Germinal center (tissue), 1 donor: ENCODE data around the gene NXPH2.

Experiments used
- DNase-seq: peaks from one replicate; pipeline ENCODE4 v3.0.0; 2012; ENCODE audit warnings: mixed read lengths, low spot score

NXPH2 gene

DNA sequence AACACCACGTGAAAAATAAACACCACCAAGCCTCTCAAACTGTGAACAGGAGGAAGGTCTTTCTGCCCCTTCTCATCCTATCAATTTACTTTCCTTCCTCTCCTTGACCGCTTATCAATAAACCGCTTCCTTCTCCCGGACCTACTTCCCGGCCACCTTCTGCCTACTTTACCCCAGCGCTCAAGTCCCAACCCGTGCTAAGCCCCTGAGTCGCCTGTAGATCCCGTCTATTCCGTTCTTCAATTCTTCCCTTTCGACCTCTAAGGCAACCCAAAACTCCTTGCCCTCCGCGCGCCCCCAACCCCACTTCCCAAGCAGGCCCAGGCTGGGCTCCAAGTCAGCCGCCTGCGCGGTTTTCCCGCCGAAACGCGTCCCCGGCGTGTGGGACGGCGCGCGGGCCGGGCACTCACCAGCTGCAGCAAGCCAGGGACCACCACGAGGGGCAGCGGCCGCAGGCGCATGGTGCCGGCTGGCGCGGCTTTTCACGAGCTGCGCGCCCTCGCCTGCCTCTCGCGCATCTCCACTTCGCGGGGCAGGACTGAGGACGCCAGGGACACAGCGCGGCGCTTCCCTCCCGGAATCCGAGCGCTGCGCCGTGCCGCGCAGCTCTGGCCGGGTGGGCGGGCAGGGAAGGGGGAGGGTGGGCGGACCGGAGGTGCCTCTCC, at the start of gene NXPH2:
NXPH2 (minus strand) TSS at position 610 of the 665 bp plus-strand sequence; CDS start at position 461, 149 bp downstream.
- DNase-seq = no peak

DNA sequence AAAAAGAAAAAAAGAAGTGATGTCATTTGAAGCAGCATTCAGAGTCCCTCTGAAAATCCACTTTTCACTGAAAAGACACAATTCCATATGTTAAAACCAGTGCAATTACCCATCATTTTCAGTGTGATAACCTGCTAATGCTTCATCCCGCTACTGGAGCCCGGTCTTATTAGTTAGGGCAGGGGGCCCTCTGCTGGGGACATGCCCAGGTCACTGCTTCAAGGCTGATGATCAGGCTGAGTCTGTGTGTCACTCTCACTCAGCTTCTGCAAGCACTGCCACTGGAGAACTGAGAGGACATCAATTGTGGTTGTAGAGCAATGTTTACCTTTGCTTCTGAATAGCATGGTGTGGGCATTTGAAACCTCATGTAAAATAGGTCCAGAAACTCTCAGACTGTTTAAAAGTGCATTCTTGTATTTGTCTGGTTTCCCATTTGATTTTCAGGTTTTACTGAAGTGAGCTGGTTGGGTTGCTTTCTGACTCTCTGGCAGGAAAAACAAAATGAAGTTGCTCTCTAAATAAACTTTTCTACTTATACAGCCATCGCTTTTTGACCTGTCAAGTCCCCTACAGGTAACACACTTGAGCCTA, 49.2 kb upstream of the NXPH2 start:
- DNase-seq = no peak

- peak; percentile 7 for DNase-seq
These were observed 47.4 kb upstream of the NXPH2 start for GRCh38 chr2:138827426-138828054.

- DNase-seq = no peak
These were observed 43.5 kb upstream of the NXPH2 start for GRCh38 chr2:138823666-138824065.

DNA sequence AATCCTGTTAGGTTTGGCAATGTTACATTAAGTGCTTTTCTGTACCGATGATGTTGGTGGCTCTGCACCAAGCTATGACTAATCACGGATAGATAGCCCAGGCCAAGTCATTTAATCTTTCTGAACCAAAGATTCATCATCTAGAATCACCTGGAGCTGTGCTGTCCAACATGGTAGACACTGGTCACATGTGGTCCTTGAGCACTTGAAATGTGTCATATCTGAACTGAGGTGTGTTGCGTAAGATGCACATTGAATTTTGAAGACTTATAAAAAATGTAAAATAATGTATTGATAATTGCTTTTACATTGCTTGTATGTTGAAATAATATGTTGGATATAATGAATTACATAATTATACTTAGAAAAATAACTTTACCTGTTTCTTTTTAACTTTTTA, 39.8 kb upstream of the NXPH2 start:
- no peak for DNase-seq

DNA sequence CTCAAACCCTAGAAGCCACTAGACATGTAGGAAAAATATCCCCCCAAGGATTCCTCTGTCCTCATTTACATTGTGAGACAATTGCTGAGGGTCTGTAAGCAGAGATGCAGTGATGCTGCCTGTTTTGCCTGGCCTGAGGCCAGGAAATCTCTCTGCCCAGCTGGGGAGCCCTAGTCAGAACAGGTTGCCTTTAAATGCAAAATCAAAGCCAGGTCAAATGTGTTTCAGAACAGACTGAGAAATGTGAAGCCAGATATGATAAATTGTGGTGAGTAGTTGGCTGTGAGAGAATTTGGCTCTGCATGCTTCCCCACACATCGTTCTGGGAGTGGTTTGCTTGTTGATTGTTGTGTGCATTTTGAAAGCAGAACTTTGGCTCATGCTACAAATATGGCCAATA, 38.4 kb upstream of the NXPH2 start:
- no peak for DNase-seq

DNA sequence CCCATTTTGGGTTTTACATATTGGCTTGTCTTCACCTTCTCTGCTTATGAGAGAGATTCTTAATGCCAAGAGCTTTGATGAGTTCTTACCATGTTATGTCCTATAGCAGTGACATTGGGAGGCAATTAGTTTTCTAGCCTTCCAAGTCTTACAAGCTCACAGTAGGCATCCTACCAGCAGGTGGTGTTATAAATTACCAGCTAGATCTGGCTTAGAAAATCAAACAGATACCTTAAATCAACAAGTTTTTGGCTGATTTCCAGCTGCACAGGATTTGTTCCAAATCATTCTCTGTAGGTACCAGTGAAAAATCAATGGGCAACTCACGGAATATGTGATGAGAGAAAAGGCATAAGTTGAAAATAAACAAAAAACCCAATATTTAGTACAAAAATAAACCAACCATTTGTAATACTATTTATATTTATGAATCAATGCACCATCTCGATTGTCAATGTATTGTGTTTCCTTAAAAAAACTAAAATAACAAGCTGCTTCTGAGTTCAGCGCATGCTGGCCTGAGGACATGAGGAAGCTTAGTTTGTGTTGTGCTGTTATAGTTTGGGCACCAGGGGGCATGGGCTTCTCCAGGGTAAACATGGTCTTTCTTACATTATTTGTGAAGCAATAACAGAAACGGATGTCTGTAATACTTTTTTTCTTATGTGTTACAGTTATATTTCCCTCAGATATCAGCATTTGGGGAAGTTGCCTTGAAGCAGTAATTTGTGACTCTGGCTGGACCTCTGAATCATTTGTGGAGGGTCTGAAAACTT, 34.1 kb upstream of the NXPH2 start:
- DNase-seq = no peak

- no peak for DNase-seq
These were observed 31.2 kb upstream of the NXPH2 start for GRCh38 chr2:138811431-138811830.

- no peak for DNase-seq
These were observed 14.5 kb upstream of the NXPH2 start for GRCh38 chr2:138794724-138795123.

DNA sequence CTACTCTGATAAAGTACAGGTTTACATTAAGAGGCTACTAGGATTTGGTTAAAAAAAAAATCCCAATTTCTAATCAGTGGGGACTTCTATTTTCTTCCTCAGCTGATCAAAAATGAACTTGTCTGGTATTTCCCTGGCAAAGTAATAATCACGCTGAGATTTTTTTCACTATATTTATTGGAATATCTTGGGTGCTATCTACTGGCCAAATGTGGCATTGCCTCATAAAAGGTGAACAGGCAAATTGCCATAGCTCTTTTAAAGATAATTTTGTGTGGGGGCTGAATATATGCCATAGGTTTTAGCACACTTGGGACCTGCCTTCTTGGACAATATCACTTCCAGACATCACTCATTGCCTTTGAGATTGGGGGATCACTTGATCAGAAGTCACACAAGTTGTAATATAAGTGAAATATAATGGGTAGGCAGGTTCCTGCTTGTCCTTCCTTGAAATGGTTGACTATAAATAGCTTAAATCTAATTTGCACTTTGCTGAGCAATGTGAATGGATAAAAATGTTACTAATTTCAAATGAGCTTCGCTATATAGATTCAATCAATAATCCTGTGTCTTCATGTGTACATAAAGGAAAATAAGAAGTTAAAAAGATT, 7.0 kb upstream of the NXPH2 start:
- no peak for DNase-seq

DNA sequence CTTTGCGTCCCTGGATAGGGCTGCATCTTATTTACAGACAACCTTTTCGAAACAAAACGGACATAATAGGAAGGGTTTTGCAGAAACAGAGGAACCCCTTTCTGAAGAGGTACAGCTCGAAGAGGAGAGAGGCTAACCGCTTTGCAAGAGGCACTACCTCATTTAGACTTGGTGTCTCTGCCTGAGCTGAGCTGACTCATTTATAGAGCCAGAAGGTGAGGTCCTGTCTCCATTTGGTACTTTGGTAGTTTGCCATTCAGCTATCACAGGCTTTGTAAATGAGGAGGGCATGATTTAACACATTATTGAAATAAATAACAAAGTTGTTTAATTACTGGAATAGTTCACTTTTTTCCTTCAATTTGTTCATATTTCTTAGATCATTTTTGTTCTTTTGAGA, 2.2 kb upstream of the NXPH2 start:
- DNase-seq = no peak

GRCh38 chr2:138780908-138781307, 718 bp upstream of the NXPH2 start:
- DNase-seq = no peak

DNA sequence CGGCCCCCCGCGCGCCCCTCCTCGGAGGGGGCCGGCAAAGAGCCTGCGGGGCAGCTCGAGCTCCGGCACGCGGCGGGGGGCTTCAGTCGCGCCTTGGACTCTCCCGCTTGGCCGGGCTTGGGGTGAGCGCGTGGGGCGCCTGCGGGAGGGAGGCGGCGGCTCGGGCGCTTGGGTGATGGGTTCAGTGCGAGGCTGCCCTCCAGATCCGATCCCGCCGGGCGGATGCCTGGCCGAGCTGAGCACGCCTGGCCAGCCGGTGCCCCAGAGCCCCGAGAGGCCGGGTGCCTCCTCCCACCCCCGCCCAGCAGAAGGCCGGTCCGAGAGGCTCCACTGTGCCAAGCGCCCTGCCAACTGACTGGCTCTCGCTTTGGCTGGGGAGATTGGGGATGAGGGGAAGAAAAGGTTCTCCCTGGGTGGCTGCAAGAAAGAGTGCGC, 273 bp upstream of the NXPH2 start:
- DNase-seq = no peak

GRCh38 chr2:138779406-138779780, 797 bp downstream of the NXPH2 start:
- DNase-seq = no peak

GRCh38 chr2:138777996-138778395, 2.2 kb downstream of the NXPH2 start:
- DNase-seq = no peak

- no peak for DNase-seq
These were observed 4.5 kb downstream of the NXPH2 start for GRCh38 chr2:138775736-138776135.

GRCh38 chr2:138771534-138771933, 8.7 kb downstream of the NXPH2 start:
- DNase-seq = no peak

- DNase-seq = no peak
These were observed 13.1 kb downstream of the NXPH2 start for GRCh38 chr2:138767101-138767500.

DNA sequence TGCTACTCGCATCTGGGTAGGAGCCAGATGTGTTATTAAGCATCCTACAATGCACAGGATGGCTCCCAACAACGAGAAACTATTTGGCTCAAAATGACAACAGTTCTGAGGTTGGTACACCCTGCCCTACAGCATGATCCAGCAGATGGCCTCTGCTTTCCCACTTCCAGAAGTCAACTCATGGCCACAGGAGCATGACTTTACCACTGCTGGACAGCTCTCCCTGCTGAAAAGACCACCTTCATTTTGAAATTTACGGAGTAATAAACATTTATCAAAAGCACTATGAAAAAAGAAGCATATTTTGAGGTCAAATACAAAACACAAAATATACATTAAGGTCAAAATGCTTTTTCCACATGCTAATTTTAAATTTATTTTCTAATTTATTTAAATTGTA, 13.7 kb downstream of the NXPH2 start:
- no peak for DNase-seq

DNA sequence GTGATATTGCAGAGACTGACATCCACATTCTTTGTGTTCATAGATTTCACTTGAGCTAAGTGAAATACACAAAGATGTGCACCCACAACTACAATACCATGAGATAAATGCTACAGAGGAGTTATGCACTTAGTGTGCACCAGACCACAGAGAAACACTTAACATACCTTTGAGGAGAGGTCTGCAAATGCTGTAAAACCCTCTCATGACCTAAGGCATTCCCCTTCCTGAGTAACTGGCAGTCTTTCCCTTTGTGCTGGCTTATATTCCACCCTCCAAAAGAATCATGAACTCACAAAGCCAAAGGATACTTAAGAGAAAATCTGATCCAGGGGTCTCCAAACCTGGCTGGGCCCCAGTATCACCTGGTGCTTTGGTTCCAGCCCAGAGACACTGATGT, 16.2 kb downstream of the NXPH2 start:
- DNase-seq = no peak

DNA sequence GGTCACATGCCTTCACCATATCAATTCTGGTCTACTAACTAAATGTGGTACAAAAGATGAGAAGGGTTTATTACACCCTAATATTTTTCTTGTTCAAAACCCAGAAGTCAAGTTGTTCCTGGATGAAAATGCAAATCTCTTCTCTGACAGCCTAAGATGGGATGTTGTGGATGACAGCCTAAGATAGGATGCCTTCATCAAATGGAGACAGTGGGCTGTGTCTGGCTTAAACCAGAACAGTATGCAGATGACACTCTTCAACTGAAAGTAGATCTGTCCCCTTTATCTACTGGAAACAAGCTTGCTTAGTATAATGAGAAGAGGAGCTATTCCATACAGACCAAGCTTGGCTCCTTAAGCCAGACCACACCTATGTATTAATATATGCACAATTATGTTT, 17.7 kb downstream of the NXPH2 start:
- no peak for DNase-seq

GRCh38 chr2:138760676-138761075, 19.5 kb downstream of the NXPH2 start:
- no peak for DNase-seq
